Caco-2 (cell line): ENCODE data around the gene DDX27. TPM values are rescaled to one million over a fixed set of nuclear protein-coding genes. Genes with fewer than 3 reads are reported as not detected.

Experiments used
- BruUV-seq: library from RNA; stranded (reverse); fragments of 400-500 nt; replicated peaks from 2 replicates; lab custom pipeline; 2021; lab: Mats Ljungman, UMichigan
- CTCF ChIA-PET: fragments of 300-600 bp; sonication (Branson Sonifier 250); formaldehyde crosslinking; loops from one replicate; lab custom pipeline; 2022; ENCODE audit warnings: antibody characterized with exemption; lab: Charles Lee
- POLR2A ChIA-PET: fragments of 300-600 bp; sonication (Branson Sonifier 250); formaldehyde crosslinking; loops from one replicate; lab custom pipeline; 2022; ENCODE audit warnings: antibody characterized with exemption; lab: Charles Lee
- DNase-seq, 2 experiments: peaks; one replicate each; pipeline versions ENCODE4 v3.0.0 to v3.0.0-alpha.2; 2020 to 2022
- H3K27me3 ChIP-seq: replicated peaks from 2 replicates; pipeline ENCODE4 v1.6.0; 2011; ENCODE audit warnings: low read length; ENCODE audit not compliant: control insufficient read depth, insufficient read depth
- H3K36me3 ChIP-seq: 2 replicates; pipeline ENCODE4 v1.5.1; 2011; ENCODE audit warnings: low read length; ENCODE audit not compliant: control insufficient read depth, insufficient read depth
- H3K4me1 ChIP-seq: fragments of 250-450 bp; sonication (Bioruptor Pico); 2 replicates; pipeline ENCODE4 v1.5.1; 2020; ENCODE audit warnings: mild to moderate bottlenecking
- H3K4me3 ChIP-seq: 2 replicates; pipeline ENCODE4 v1.5.1; 2011; ENCODE audit warnings: low read depth, mild to moderate bottlenecking, control low read depth, low read length
- H3K9me3 ChIP-seq: fragments of 250-450 bp; sonication (Bioruptor Pico); 2 replicates; pipeline ENCODE4 v1.5.1; 2020; ENCODE audit warnings: mild to moderate bottlenecking, moderate library complexity
- H3K27ac Mint-ChIP-seq: one replicate; pipeline ENCODE4 v1.8.0; 2022; ENCODE audit warnings: mixed read lengths; ENCODE audit not compliant: unreplicated experiment
- H3K27me3 Mint-ChIP-seq: one replicate; pipeline ENCODE4 v1.8.0; 2022; ENCODE audit warnings: mixed read lengths; ENCODE audit not compliant: insufficient read depth, unreplicated experiment
- H3K36me3 Mint-ChIP-seq: one replicate; pipeline ENCODE4 v1.8.0; 2022; ENCODE audit warnings: mild to moderate bottlenecking, mixed read lengths; ENCODE audit not compliant: insufficient read depth, unreplicated experiment
- H3K4me1 Mint-ChIP-seq: one replicate; pipeline ENCODE4 v1.8.0; 2022; ENCODE audit warnings: low read depth, mixed read lengths; ENCODE audit not compliant: unreplicated experiment
- H3K4me3 Mint-ChIP-seq: one replicate; pipeline ENCODE4 v1.8.0; 2022; ENCODE audit warnings: mild to moderate bottlenecking, moderate library complexity, mixed read lengths; ENCODE audit not compliant: unreplicated experiment
- H3K9me3 Mint-ChIP-seq: one replicate; pipeline ENCODE4 v1.8.0; 2022; ENCODE audit warnings: mixed read lengths; ENCODE audit not compliant: unreplicated experiment
- CTCF ChIP-seq, 2 experiments: fragments of 200-600 bp in 1 of 2; IDR thresholded peaks; 1 replicate in 1 of 2; 2 replicates in 1 of 2; pipeline versions ENCODE4 v1.5.1 to v1.8.0; 2011 to 2022; ENCODE audit warnings: antibody characterized with exemption in 1 of 2, control low read depth in 1 of 2, inconsistent platforms in 1 of 2, low read depth in 1 of 2, low read length in 1 of 2, mild to moderate bottlenecking in 1 of 2, moderate library complexity in 1 of 2; ENCODE audit not compliant: insufficient read depth in 1 of 2, severe bottlenecking in 1 of 2, unreplicated experiment in 1 of 2
- intact Hi-C: fragments of 100-400 bp; cut with micrococcal nuclease; formaldehyde crosslinking; loops from one replicate; pipeline ENCODE4 v1.10.0; 2022; ENCODE audit not compliant: unreplicated experiment
- total RNA-seq: library from RNA; stranded (reverse); gene quantifications from 2 replicates; pipeline ENCODE4 v1.2.3, GENCODE V29; 2022

Gene DDX27
- total RNA-seq, 1 experiment from 2014 or later, result 148 TPM

- peaks cover 64% of the 10 kb centered on the region for H3K4me1 ChIP-seq
- H3K9me3 ChIP-seq, result peaks cover 59% of the 10 kb centered on the region
- Mint-ChIP-seq H3K27ac (peak overlapping the region; percentile 97), H3K36me3 (peaks cover 100% of the 10 kb centered on the region), H3K4me3 (peak overlapping the region; percentile 81), H3K27me3 (peaks cover 9% of the 10 kb centered on the region), H3K9me3 (peaks cover 58% of the 10 kb centered on the region), H3K4me1 (peaks cover 79% of the 10 kb centered on the region)
- TF ChIP-seq CTCF (IDR thresholded peaks at IDR 0.05; ENCODE audit: insufficient read depth in 1 of 2, low read depth in 1 of 2, low read length in 1 of 2, severe bottlenecking in 1 of 2, unreplicated experiment in 1 of 2), result no peak
- CTCF ChIA-PET, result no interaction called here
- H3K36me3 ChIP-seq, result peaks cover 66% of the 10 kb centered on the region
- POLR2A ChIA-PET, result interaction anchor here (1.0 kb wide), 1 partner anchor 34 kb away, joined by 3 read pairs; no protein-coding TSS in a partner anchor
- BruUV-seq, result no TSS peak
- intact Hi-C loops, result no loop called here
- no peak for DNase-seq
- H3K27me3 ChIP-seq, result no peaks in the 10 kb centered on the region
- peak overlapping the region; percentile 76; the same call in 1 of the 2 replicates for H3K4me3 ChIP-seq
Measured at GRCh38 chr20:49280463-49281058, 61.3 kb downstream of the DDX27 start.

- peak overlapping the region; percentile 81 for H3K4me3 Mint-ChIP-seq
- peak in 1 of 2 experiments; percentile 45 for DNase-seq
- peaks cover 65% of the 10 kb centered on the region for H3K9me3 Mint-ChIP-seq
- H3K4me1 ChIP-seq, result peaks cover 65% of the 10 kb centered on the region
- no peak for TF ChIP-seq CTCF (IDR thresholded peaks at IDR 0.05; ENCODE audit: insufficient read depth in 1 of 2, low read depth in 1 of 2, low read length in 1 of 2, severe bottlenecking in 1 of 2, unreplicated experiment in 1 of 2)
- H3K9me3 ChIP-seq, result peaks cover 66% of the 10 kb centered on the region
- peaks cover 85% of the 10 kb centered on the region for H3K4me1 Mint-ChIP-seq
- peaks cover 70% of the 10 kb centered on the region for H3K36me3 ChIP-seq
- CTCF ChIA-PET, result no interaction called here
- H3K4me3 ChIP-seq, result no peak overlapping the region
- peaks cover 9% of the 10 kb centered on the region for H3K27me3 Mint-ChIP-seq
- POLR2A ChIA-PET, result no interaction called here
- H3K36me3 Mint-ChIP-seq, result peaks cover 100% of the 10 kb centered on the region
- intact Hi-C loops, result no loop called here
- H3K27me3 ChIP-seq, result no peaks in the 10 kb centered on the region
- BruUV-seq, result no TSS peak
- peak overlapping the region; percentile 97 for H3K27ac Mint-ChIP-seq
Measured at GRCh38 chr20:49281059-49281912, 62.1 kb downstream of the DDX27 start.

- Mint-ChIP-seq H3K27ac (peak overlapping the region; percentile 97), H3K9me3 (peaks cover 72% of the 10 kb centered on the region), H3K4me3 (peak overlapping the region; percentile 81), H3K36me3 (peaks cover 100% of the 10 kb centered on the region), H3K27me3 (peaks cover 9% of the 10 kb centered on the region), H3K4me1 (peaks cover 85% of the 10 kb centered on the region)
- Histone ChIP-seq H3K36me3 (peaks cover 76% of the 10 kb centered on the region), H3K9me3 (peaks cover 73% of the 10 kb centered on the region), H3K27me3 (no peaks in the 10 kb centered on the region), H3K4me3 (no peak overlapping the region), H3K4me1 (peaks cover 72% of the 10 kb centered on the region)
- CTCF ChIA-PET, result no interaction called here
- no peak for DNase-seq
- BruUV-seq, result no TSS peak
- TF ChIP-seq CTCF (IDR thresholded peaks at IDR 0.05; ENCODE audit: insufficient read depth in 1 of 2, low read depth in 1 of 2, low read length in 1 of 2, severe bottlenecking in 1 of 2, unreplicated experiment in 1 of 2), result no peak
- intact Hi-C loops, result no loop called here
- POLR2A ChIA-PET, result interaction anchor here (0.6 kb wide), 1 partner anchor 49 kb away, joined by 3 read pairs; no protein-coding TSS in a partner anchor
Measured at GRCh38 chr20:49281913-49282467, 62.8 kb downstream of the DDX27 start.
